Activated CD4-positive, alpha-beta memory T cell treated with anti-CD3 and anti-CD28 coated beads for 36 hours (primary cell): ENCODE results near the gene NUBP1. TPM values are rescaled to one million over a fixed set of nuclear protein-coding genes. Genes with fewer than 3 reads are reported as not detected.
"Not testable (repeated sequence)": the region's sequence is repeated elsewhere in the genome, so short reads cannot be mapped to it uniquely, and the experiment has no call there.

Source experiments
- CTCF ChIA-PET: fragments of 350-600 bp; sonication (Branson Sonifier 250); formaldehyde crosslinking; loops from one replicate; lab custom pipeline; 2021; ENCODE audit warnings: antibody characterized with exemption, inconsistent platforms; lab: Charles Lee
- POLR2A ChIA-PET: fragments of 350-600 bp; sonication (Branson Sonifier 250); formaldehyde crosslinking; loops from one replicate; lab custom pipeline; 2021; ENCODE audit warnings: antibody characterized with exemption; lab: Charles Lee
- DNase-seq: peaks from one replicate; pipeline ENCODE4 v3.0.0-alpha.2; 2020
- H3K27ac Mint-ChIP-seq: one replicate; pipeline ENCODE4 v1.8.0; 2021; ENCODE audit warnings: mixed read lengths
- H3K27me3 Mint-ChIP-seq: one replicate; pipeline ENCODE4 v1.8.0; 2021; ENCODE audit warnings: mixed read lengths
- H3K36me3 Mint-ChIP-seq: one replicate; pipeline ENCODE4 v1.8.0; 2021; ENCODE audit warnings: mixed read lengths
- H3K4me1 Mint-ChIP-seq: one replicate; pipeline ENCODE4 v1.8.0; 2021; ENCODE audit warnings: low read depth, mixed read lengths
- H3K4me3 Mint-ChIP-seq: one replicate; pipeline ENCODE4 v1.8.0; 2021; ENCODE audit warnings: mild to moderate bottlenecking, mixed read lengths
- H3K9me3 Mint-ChIP-seq: one replicate; pipeline ENCODE4 v1.8.0; 2021; ENCODE audit warnings: mixed read lengths
- intact Hi-C: fragments of 100-400 bp; cut with micrococcal nuclease; formaldehyde crosslinking; loops from one replicate; pipeline ENCODE4 v1.15.1; 2023
- total RNA-seq, 2 experiments: library from RNA; stranded (reverse); gene quantifications; one replicate each; pipeline ENCODE4 v1.2.3, GENCODE V29; 2021

The NUBP1 gene
- total RNA-seq, 2 experiments from 2014 or later = 26.5 to 31.5 TPM

- intact Hi-C loops = loop anchor here (2.0 kb wide), 1 partner anchor 180 kb away; no protein-coding TSS in a partner anchor
- no peak overlapping the region for H3K4me3 Mint-ChIP-seq
These were observed 5.2 kb upstream of the NUBP1 start for GRCh38 chr16:10738231-10739077.

GRCh38 chr16:10740000-10740844 is 3.4 kb upstream of the NUBP1 start:
- no peak for DNase-seq
- Mint-ChIP-seq H3K9me3 (no peaks in the 10 kb centered on the region), H3K4me1 (peaks cover 39% of the 10 kb centered on the region), H3K27ac (peak overlapping the region; percentile 28), H3K4me3 (no peak overlapping the region), H3K27me3 (no peaks in the 10 kb centered on the region), H3K36me3 (no peaks in the 10 kb centered on the region)
- ChIA-PET POLR2A (no interaction called here), CTCF (interaction anchor here (1.8 to 5.4 kb wide), 3 partner anchors 179 to 226 kb away, joined by 7 to 134 read pairs (median 48); no protein-coding TSS in a partner anchor)
- intact Hi-C loops = loop anchor here (2.0 to 10.0 kb wide), 2 partner anchors 179 to 355 kb away; partner anchors contain the start of gene ATF7IP2

More at GRCh38 chr16:10738231-10739077, 5.2 kb upstream of the NUBP1 start:
- peak overlapping the region; percentile 52 for H3K27ac Mint-ChIP-seq
- peaks cover under 1% of the 10 kb centered on the region for H3K9me3 Mint-ChIP-seq
- no peaks in the 10 kb centered on the region for H3K36me3 Mint-ChIP-seq
- peak; percentile 79 for DNase-seq
- ChIA-PET CTCF (interaction anchor here (0.7 to 5.4 kb wide), 10 partner anchors 10 to 424 kb away, joined by 3 to 134 read pairs (median 6); no protein-coding TSS in a partner anchor), POLR2A (interaction anchor here (0.6 kb wide), 1 partner anchor 401 kb away, joined by 3 read pairs; no protein-coding TSS in a partner anchor)
- peaks cover 32% of the 10 kb centered on the region for H3K4me1 Mint-ChIP-seq
- H3K27me3 Mint-ChIP-seq = no peaks in the 10 kb centered on the region

- ChIA-PET CTCF (interaction anchor here (5.4 kb wide), 1 partner anchor 227 kb away, joined by 134 read pairs; no protein-coding TSS in a partner anchor), POLR2A (no interaction called here)
- H3K4me3 Mint-ChIP-seq = no peak overlapping the region
- no peaks in the 10 kb centered on the region for H3K27me3 Mint-ChIP-seq
- DNase-seq = no peak
- H3K9me3 Mint-ChIP-seq = no peaks in the 10 kb centered on the region
- peaks cover 44% of the 10 kb centered on the region for H3K4me1 Mint-ChIP-seq
- peaks cover 4% of the 10 kb centered on the region for H3K36me3 Mint-ChIP-seq
- no peak overlapping the region for H3K27ac Mint-ChIP-seq
- intact Hi-C loops = loop anchor here (10.0 kb wide), 1 partner anchor 356 kb away; the partner anchor contains the start of gene ATF7IP2
These were observed 2.8 kb upstream of the NUBP1 start for GRCh38 chr16:10740845-10741208.

- H3K27ac Mint-ChIP-seq, H3K36me3 Mint-ChIP-seq, POLR2A ChIA-PET, H3K4me3 Mint-ChIP-seq, CTCF ChIA-PET, DNase-seq, H3K27me3 Mint-ChIP-seq, H3K9me3 Mint-ChIP-seq: not testable (repeated sequence)
- intact Hi-C loops = loop anchor here (10.0 kb wide), 1 partner anchor 356 kb away; the partner anchor contains the start of gene ATF7IP2
- peaks cover 48% of the 10 kb centered on the region for H3K4me1 Mint-ChIP-seq
These were observed 2.4 kb upstream of the NUBP1 start for GRCh38 chr16:10741249-10741648.

GRCh38 chr16:10741844-10742243 is 1.8 kb upstream of the NUBP1 start:
- peaks cover 5% of the 10 kb centered on the region for H3K36me3 Mint-ChIP-seq
- CTCF ChIA-PET = no interaction called here
- DNase-seq = no peak
- POLR2A ChIA-PET = no interaction called here
- no peak overlapping the region for H3K4me3 Mint-ChIP-seq
- H3K27ac Mint-ChIP-seq = no peak overlapping the region
- intact Hi-C loops = loop anchor here (10.0 kb wide), 1 partner anchor 357 kb away; the partner anchor contains the start of gene ATF7IP2
- H3K27me3 Mint-ChIP-seq = no peaks in the 10 kb centered on the region
- H3K9me3 Mint-ChIP-seq = no peaks in the 10 kb centered on the region
- H3K4me1 Mint-ChIP-seq = peaks cover 49% of the 10 kb centered on the region

GRCh38 chr16:10743227-10743609 is 424 bp upstream of the NUBP1 start:
- peak overlapping the region; percentile 99 for H3K27ac Mint-ChIP-seq
- H3K4me3 Mint-ChIP-seq = peak overlapping the region; percentile 94
- ChIA-PET POLR2A (interaction anchor here (1.0 to 1.4 kb wide), 5 partner anchors 175 to 481 kb away, joined by 3 to 9 read pairs (median 3); no protein-coding TSS in a partner anchor), CTCF (interaction anchor here (2.0 to 2.2 kb wide), 2 partner anchors 171 to 175 kb away, joined by 5 to 17 read pairs; no protein-coding TSS in a partner anchor)
- peaks cover 43% of the 10 kb centered on the region for H3K4me1 Mint-ChIP-seq
- no peaks in the 10 kb centered on the region for H3K27me3 Mint-ChIP-seq
- H3K36me3 Mint-ChIP-seq = peaks cover 13% of the 10 kb centered on the region
- H3K9me3 Mint-ChIP-seq = no peaks in the 10 kb centered on the region
- DNase-seq = no peak
- intact Hi-C loops = loop anchor here (10.0 kb wide), 1 partner anchor 358 kb away; the partner anchor contains the start of gene ATF7IP2

- H3K4me1 Mint-ChIP-seq = peaks cover 41% of the 10 kb centered on the region
- POLR2A ChIA-PET = interaction anchor here (0.6 to 1.4 kb wide), 10 partner anchors 9 to 1336 kb away, joined by 3 to 9 read pairs (median 3); no protein-coding TSS in a partner anchor
- CTCF ChIA-PET = interaction anchor here (0.6 to 2.2 kb wide), 9 partner anchors 8 to 230 kb away, joined by 3 to 17 read pairs (median 5); no protein-coding TSS in a partner anchor
- H3K36me3 Mint-ChIP-seq = peaks cover 23% of the 10 kb centered on the region
- no peaks in the 10 kb centered on the region for H3K27me3 Mint-ChIP-seq
- peak overlapping the region; percentile 94 for H3K4me3 Mint-ChIP-seq
- peak overlapping the region; percentile 99 for H3K27ac Mint-ChIP-seq
- DNase-seq = no peak
- intact Hi-C loops = loop anchor here (2.0 to 10.0 kb wide), 3 partner anchors 126 to 360 kb away; partner anchors contain the start of genes ATF7IP2 and DEXI
- H3K9me3 Mint-ChIP-seq = no peaks in the 10 kb centered on the region
These were observed 858 bp downstream of the NUBP1 start for GRCh38 chr16:10744370-10745030.

- Mint-ChIP-seq H3K4me1 (peaks cover 35% of the 10 kb centered on the region), H3K36me3 (peaks cover 27% of the 10 kb centered on the region), H3K9me3 (no peaks in the 10 kb centered on the region), H3K27ac (no peak overlapping the region), H3K27me3 (no peaks in the 10 kb centered on the region), H3K4me3 (no peak overlapping the region)
- DNase-seq = no peak
- POLR2A ChIA-PET = no interaction called here
- intact Hi-C loops = loop anchor here (2.0 to 10.0 kb wide), 3 partner anchors 125 to 361 kb away; partner anchors contain the start of genes ATF7IP2 and DEXI
- CTCF ChIA-PET = interaction anchor here (0.6 kb wide), 1 partner anchor 173 kb away, joined by 4 read pairs; no protein-coding TSS in a partner anchor
These were observed 2.2 kb downstream of the NUBP1 start for GRCh38 chr16:10745841-10746240.

- CTCF ChIA-PET = interaction anchor here (1.5 kb wide), 1 partner anchor 13 kb away, joined by 3 read pairs; no protein-coding TSS in a partner anchor
These were observed 7.2 kb downstream of the NUBP1 start for GRCh38 chr16:10750793-10751192.

GRCh38 chr16:10751291-10751697 is 7.7 kb downstream of the NUBP1 start:
- Mint-ChIP-seq H3K4me1 (peaks cover 30% of the 10 kb centered on the region), H3K27me3 (no peaks in the 10 kb centered on the region), H3K27ac (no peak overlapping the region), H3K4me3 (no peak overlapping the region), H3K36me3 (peaks cover 35% of the 10 kb centered on the region), H3K9me3 (no peaks in the 10 kb centered on the region)
- intact Hi-C loops = no loop called here
- DNase-seq = peak; percentile 63
- CTCF ChIA-PET = interaction anchor here (1.5 to 2.4 kb wide), 2 partner anchors 13 to 168 kb away, joined by 3 to 16 read pairs; no protein-coding TSS in a partner anchor
- POLR2A ChIA-PET = no interaction called here

More at GRCh38 chr16:10750793-10751192, 7.2 kb downstream of the NUBP1 start:
- intact Hi-C loops = no loop called here
- Mint-ChIP-seq H3K4me3 (no peak overlapping the region), H3K9me3 (no peaks in the 10 kb centered on the region), H3K36me3 (peaks cover 33% of the 10 kb centered on the region), H3K27me3 (no peaks in the 10 kb centered on the region), H3K27ac (no peak overlapping the region), H3K4me1 (peaks cover 35% of the 10 kb centered on the region)
- POLR2A ChIA-PET = no interaction called here
- DNase-seq = no peak
